ENCODE data around the gene PCYT2. TPM values are rescaled to one million over a fixed set of nuclear protein-coding genes. Genes with fewer than 3 reads are reported as not detected.

Gene PCYT2
- total and polyA plus RNA-seq, 9 of the 15 experiments (the other 6 are each of a cell fraction or from before 2014, with no cell fraction given) = 0.92 to 134 (median 82.5) TPM

- peaks cover 41 to 90% of the 10 kb centered on the region in 2 experiments for H3K4me1 ChIP-seq (replicated peaks in 1 of 2; ENCODE audit: control insufficient read depth in 2 of 2, insufficient read depth in 2 of 2, low read length in 2 of 2)
- peaks cover 14% of the 10 kb centered on the region for H4K20me1 ChIP-seq (replicated peaks; ENCODE audit: control insufficient read depth, insufficient read depth, low read length)
- H2AFZ ChIP-seq (ENCODE audit: low read depth, low read length) = no peak overlapping the region
- H3K9me3 ChIP-seq (replicated peaks; ENCODE audit: control insufficient read depth, insufficient read depth, low read depth, low read length) = no peaks in the 10 kb centered on the region
- peak overlapping the region; percentile 48; the same call in 1 of the 2 replicates for H3K4me2 ChIP-seq (ENCODE audit: insufficient read depth, low read length)
- peak overlapping the region; percentile 41; the same call in 2 of the 3 replicates for H3K27ac ChIP-seq (ENCODE audit: extremely low read depth, low read depth, low read length)
- in situ Hi-C loops (cut with MboI) (no loop called here), intact Hi-C loops (cut with micrococcal nuclease) (no loop called here)
- BruUV-seq (replicated peaks) = no TSS peak
- no peak overlapping the region for H3K4me3 ChIP-seq
- H3K27me3 ChIP-seq (ENCODE audit: control insufficient read depth in 2 of 2, insufficient read depth in 2 of 2, low read length in 2 of 2) = no peaks in the 10 kb centered on the region
- H3K36me3 ChIP-seq (ENCODE audit: control insufficient read depth, insufficient read depth, low read length) = peaks cover 72% of the 10 kb centered on the region; the same call in 2 of the 3 replicates
- peaks cover 6% of the 10 kb centered on the region for H3K9me1 ChIP-seq (ENCODE audit: control insufficient read depth, insufficient read depth, low read length)
- ChIA-PET CTCF (ENCODE audit: low intra/inter-chr PET ratio) (no interaction called here), POLR2A (interaction anchor here (0.5 to 5.4 kb wide), 11 partner anchors 8 to 257 kb away, joined by 3 to 46 read pairs (median 3); partner anchors contain the start of genes MAFG and PDE6G)
- ATAC-seq (peak; percentile 77), DNase-seq (ENCODE audit: extremely low read depth in 1 of 4, low spot score in 3 of 4) (peak; percentile 69 to 89 (median 77)), FAIRE-seq (peak; percentile 94)
- H3K79me2 ChIP-seq (ENCODE audit: control insufficient read depth, insufficient read depth, low read length) = peaks cover 44% of the 10 kb centered on the region
- peak overlapping the region in 1 of 2 experiments; percentile 85; a peak in 1 of 4 replicates for H3K9ac ChIP-seq (ENCODE audit: insufficient read depth in 1 of 2, low read depth in 2 of 2, low read length in 2 of 2)
- WGBS (ENCODE audit: insufficient coverage, low coverage, missing lambda C conversion rate) = 46% methylated on average over 26 of the region's 32 CpGs
- TF ChIP-seq ZNF140 (CRISPR knock-in tag; IDR thresholded peaks at IDR 0.05) (no peak), POLR2G (IDR thresholded peaks at IDR 0.05; ENCODE audit: low read depth, low read length) (peak; percentile 55; the same call in 1 of the 2 replicates), RBBP5 (IDR thresholded peaks at IDR 0.05; ENCODE audit: borderline replicate concordance, insufficient read depth, low read length, poor library complexity, severe bottlenecking) (no peak), PHB (CRISPR knock-in tag; IDR thresholded peaks at IDR 0.05) (no peak), CBFA2T2 (conservative IDR thresholded peaks at IDR 0.05) (no peak), PKNOX1 (IDR thresholded peaks at IDR 0.05) (no peak), ARID4B (CRISPR knock-in tag; IDR thresholded peaks at IDR 0.05) (peak; percentile 52; the same call in 1 of the 2 replicates), FOXK2 (conservative IDR thresholded peaks at IDR 0.05 in 1 of 2, IDR thresholded peaks at IDR 0.05 in 1 of 2; ENCODE audit: low read depth in 2 of 2) (peak in 1 of 2 experiments; percentile 11; a peak in 1 of 4 replicates), GABPB1 (CRISPR knock-in tag; IDR thresholded peaks at IDR 0.05) (peak; percentile 78), ZBTB2 (IDR thresholded peaks at IDR 0.05) (peak; percentile 62; the same call in 1 of the 2 replicates), CHD2 (IDR thresholded peaks at IDR 0.05; ENCODE audit: low read depth, low read length) (no peak)
- TF ChIP-seq, protein P1, sequence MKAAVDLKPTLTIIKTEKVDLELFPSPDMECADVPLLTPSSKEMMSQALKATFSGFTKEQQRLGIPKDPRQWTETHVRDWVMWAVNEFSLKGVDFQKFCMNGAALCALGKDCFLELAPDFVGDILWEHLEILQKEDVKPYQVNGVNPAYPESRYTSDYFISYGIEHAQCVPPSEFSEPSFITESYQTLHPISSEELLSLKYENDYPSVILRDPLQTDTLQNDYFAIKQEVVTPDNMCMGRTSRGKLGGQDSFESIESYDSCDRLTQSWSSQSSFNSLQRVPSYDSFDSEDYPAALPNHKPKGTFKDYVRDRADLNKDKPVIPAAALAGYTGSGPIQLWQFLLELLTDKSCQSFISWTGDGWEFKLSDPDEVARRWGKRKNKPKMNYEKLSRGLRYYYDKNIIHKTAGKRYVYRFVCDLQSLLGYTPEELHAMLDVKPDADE (conservative IDR thresholded peaks at IDR 0.05; ENCODE audit: control insufficient read depth, low read depth, low read length) = no peak
These were observed 1.5 kb upstream of the PCYT2 start for GRCh38 chr17:81912441-81913309.
